Retina (tissue), 1 donor: Measurements from ENCODE around the gene TAS2R60.
"Not testable (repeated sequence)": the region's sequence is repeated elsewhere in the genome, so short reads cannot be mapped to it uniquely, and the experiment has no call there.

Source experiments
- DNase-seq: peaks from one replicate; pipeline ENCODE4 v3.0.0-alpha.2; 2016

The TAS2R60 gene

GRCh38 chr7:143411976-143412708 lies 31.1 kb upstream of the TAS2R60 start:
- no peak for DNase-seq

- DNase-seq, result no peak
Measured at GRCh38 chr7:143413123-143413522, 30.1 kb upstream of the TAS2R60 start.

- DNase-seq, result not testable (repeated sequence)
Measured at GRCh38 chr7:143415209-143415608, 28.0 kb upstream of the TAS2R60 start.

GRCh38 chr7:143415742-143416397 lies 27.4 kb upstream of the TAS2R60 start:
- no peak for DNase-seq

GRCh38 chr7:143416565-143417149 lies 26.6 kb upstream of the TAS2R60 start:
- no peak for DNase-seq

GRCh38 chr7:143417734-143418383 lies 25.4 kb upstream of the TAS2R60 start:
- no peak for DNase-seq

- DNase-seq, result no peak
Measured at GRCh38 chr7:143418681-143419458, 24.4 kb upstream of the TAS2R60 start.

- DNase-seq, result no peak
Measured at GRCh38 chr7:143419880-143420279, 23.4 kb upstream of the TAS2R60 start.

- DNase-seq, result not testable (repeated sequence)
Measured at GRCh38 chr7:143420624-143421023, 22.6 kb upstream of the TAS2R60 start.

GRCh38 chr7:143422033-143422432 lies 21.2 kb upstream of the TAS2R60 start:
- DNase-seq, result no peak

- not testable (repeated sequence) for DNase-seq
Measured at GRCh38 chr7:143424476-143424875, 18.8 kb upstream of the TAS2R60 start.

- DNase-seq, result no peak
Measured at GRCh38 chr7:143426479-143427142, 16.6 kb upstream of the TAS2R60 start.

- no peak for DNase-seq
Measured at GRCh38 chr7:143429770-143430698, 13.2 kb upstream of the TAS2R60 start.

- DNase-seq, result no peak
Measured at GRCh38 chr7:143431109-143431508, 12.1 kb upstream of the TAS2R60 start.

GRCh38 chr7:143433759-143434158 lies 9.5 kb upstream of the TAS2R60 start:
- DNase-seq, result no peak

GRCh38 chr7:143434660-143435059 lies 8.6 kb upstream of the TAS2R60 start:
- no peak for DNase-seq

- no peak for DNase-seq
Measured at GRCh38 chr7:143435266-143435665, 8.0 kb upstream of the TAS2R60 start.

- no peak for DNase-seq
Measured at GRCh38 chr7:143436325-143436946, 6.8 kb upstream of the TAS2R60 start.

- DNase-seq, result no peak
Measured at GRCh38 chr7:143437578-143437977, 5.7 kb upstream of the TAS2R60 start.

GRCh38 chr7:143439866-143440265 lies 3.4 kb upstream of the TAS2R60 start:
- DNase-seq, result no peak
